Natural killer cell (primary cell): ENCODE results near the gene SEC11C. TPM values are rescaled to one million over a fixed set of nuclear protein-coding genes. Genes with fewer than 3 reads are reported as not detected.

Source experiments
- ATAC-seq, 3 donors: fragments of 150-1000 bp in 2 of 3; fragments of 200-7000 bp in 1 of 3; cut with Tn5 transposase; 1 replicate in 1 of 3; 2 replicates in 2 of 3; pipeline ENCODE4 v1.10.0; 2021; ENCODE audit warnings: mild to moderate bottlenecking in 2 of 3, moderate library complexity in 2 of 3
- DNase-seq, 2 donors: peaks; one replicate each; pipeline versions ENCODE4 v3.0.0 to v3.0.0-alpha.2; 2013 to 2021; ENCODE audit warnings: mixed read lengths in 1 of 2
- H3K27ac ChIP-seq: one replicate; pipeline ENCODE4 v1.5.1; 2013; ENCODE audit warnings: mild to moderate bottlenecking, low read length
- H3K27me3 ChIP-seq: one replicate; pipeline ENCODE4 v1.6.1; 2013; ENCODE audit warnings: low read length; ENCODE audit not compliant: control insufficient read depth, insufficient read depth
- H3K36me3 ChIP-seq: one replicate; pipeline ENCODE4 v1.6.1; 2013; ENCODE audit warnings: low read length; ENCODE audit not compliant: control insufficient read depth, insufficient read depth
- H3K4me1 ChIP-seq: one replicate; pipeline ENCODE4 v1.6.1; 2013; ENCODE audit warnings: low read length; ENCODE audit not compliant: control insufficient read depth, insufficient read depth
- H3K4me3 ChIP-seq: one replicate; pipeline ENCODE4 v1.5.1; 2013; ENCODE audit warnings: low read length
- H3K9me3 ChIP-seq: one replicate; pipeline ENCODE4 v1.6.1; 2013; ENCODE audit warnings: low read length; ENCODE audit not compliant: control insufficient read depth, insufficient read depth
- H3K27ac Mint-ChIP-seq, 2 donors: one replicate each; pipeline ENCODE4 v1.8.0; 2022; ENCODE audit warnings: mild to moderate bottlenecking in 2 of 2, mixed read lengths in 2 of 2, moderate library complexity in 1 of 2
- H3K27me3 Mint-ChIP-seq, 2 donors: one replicate each; pipeline ENCODE4 v1.8.0; 2022; ENCODE audit warnings: low read depth in 2 of 2, mixed read lengths in 2 of 2
- H3K36me3 Mint-ChIP-seq: one replicate; pipeline ENCODE4 v1.8.0; 2022; ENCODE audit warnings: mixed read lengths
- H3K4me1 Mint-ChIP-seq, 2 donors: one replicate each; pipeline ENCODE4 v1.8.0; 2022; ENCODE audit warnings: mixed read lengths in 2 of 2
- H3K4me3 Mint-ChIP-seq: one replicate; pipeline ENCODE4 v1.8.0; 2022; ENCODE audit warnings: mild to moderate bottlenecking, moderate library complexity, mixed read lengths
- H3K9me3 Mint-ChIP-seq, 2 donors: one replicate each; pipeline ENCODE4 v1.8.0; 2022; ENCODE audit warnings: mixed read lengths in 2 of 2
- CTCF ChIP-seq: fragments of 200-600 bp; IDR thresholded peaks from one replicate; pipeline ENCODE4 v1.8.0; 2022; ENCODE audit warnings: antibody characterized with exemption
- WGBS: methylation state at CpG from one replicate; pipeline ENCODE4 v1.1.7; 2013; ENCODE audit warnings: missing lambda C conversion rate; ENCODE audit not compliant: insufficient coverage; 5-methylcytosine and 5-hydroxymethylcytosine counted together
- intact Hi-C: fragments of 100-400 bp; cut with micrococcal nuclease; formaldehyde crosslinking; loops from one replicate; pipeline ENCODE4 v1.14.2; 2022
- total RNA-seq, 4 donors: library from RNA; stranded (reverse); fragments of 120-200 nt in 1 of 4; gene quantifications; one replicate each; pipeline versions ENCODE4 v1.2.3 to v1.2.4, GENCODE V29; 2013 to 2022

The SEC11C gene
- total RNA-seq, result 10 to 100 TPM; 50.9 to 76.4 (median 54.8) TPM
- 82.8 TPM for total RNA-seq (2013)

GRCh38 chr18:59139615-59140301 is at the start of gene SEC11C:
Gene SEC11C (plus strand): TSS chr18:59139884. CDS start chr18:59139949, 65 bp downstream.
- Mint-ChIP-seq H3K4me3 (peak within 1 kb of the TSS; percentile 91), H3K9me3 (no peaks in the 10 kb centered on the region), H3K36me3 (no peaks in the 10 kb centered on the region), H3K27me3 (peaks cover 12 to 26% of the 10 kb centered on the region in 2 donors), H3K27ac (peak within 1 kb of the TSS; percentile 98 to 99), H3K4me1 (peaks cover 35 to 46% of the 10 kb centered on the region in 2 donors)
- peak in 1 of 2 donors; percentile 98 for DNase-seq
- Histone ChIP-seq H3K27ac (peak within 1 kb of the TSS; percentile 93), H3K4me3 (peak within 1 kb of the TSS; percentile 58), H3K27me3 (no peaks in the 10 kb centered on the region), H3K36me3 (no peaks in the 10 kb centered on the region), H3K9me3 (no peaks in the 10 kb centered on the region), H3K4me1 (peaks cover 11% of the 10 kb centered on the region)
- ATAC-seq, result peak; percentile 91 to 97 (median 92)
- TF ChIP-seq CTCF, result no peak
- intact Hi-C loops, result loop anchor here (2.0 kb wide), 1 partner anchor 219 kb away; the partner anchor contains the start of gene LMAN1
- WGBS, result 0% methylated on average over 55 of the region's 55 CpGs

- Histone ChIP-seq H3K36me3 (no peaks in the 10 kb centered on the region), H3K27me3 (no peaks in the 10 kb centered on the region), H3K27ac (no peak overlapping the region), H3K4me3 (no peak overlapping the region), H3K9me3 (no peaks in the 10 kb centered on the region), H3K4me1 (no peaks in the 10 kb centered on the region)
- no peaks in the 10 kb centered on the region for H3K9me3 Mint-ChIP-seq
- WGBS, result 92% methylated on average over 5 of the region's 5 CpGs
- H3K27ac Mint-ChIP-seq, result no peak overlapping the region
- no peaks in the 10 kb centered on the region for H3K4me1 Mint-ChIP-seq
- H3K4me3 Mint-ChIP-seq, result no peak overlapping the region
- H3K27me3 Mint-ChIP-seq, result peaks cover 15 to 31% of the 10 kb centered on the region in 2 donors
- intact Hi-C loops, result no loop called here
- H3K36me3 Mint-ChIP-seq, result no peaks in the 10 kb centered on the region
- ATAC-seq (no peak), DNase-seq (no peak)
- no peak for TF ChIP-seq CTCF
These were observed 48.6 kb upstream of the SEC11C start for GRCh38 chr18:59090966-59091603.

GRCh38 chr18:59093668-59094067 is 46.0 kb upstream of the SEC11C start:
- TF ChIP-seq CTCF, result no peak
- H3K27ac Mint-ChIP-seq, result no peak overlapping the region
- intact Hi-C loops, result no loop called here
- 67% methylated on average over 7 of the region's 7 CpGs for WGBS
- H3K9me3 Mint-ChIP-seq, result no peaks in the 10 kb centered on the region
- H3K27me3 ChIP-seq, result no peaks in the 10 kb centered on the region
- DNase-seq (no peak), ATAC-seq (no peak)
- H3K4me1 ChIP-seq, result no peaks in the 10 kb centered on the region
- H3K27me3 Mint-ChIP-seq, result peaks cover 14 to 34% of the 10 kb centered on the region in 2 donors
- H3K36me3 ChIP-seq, result no peaks in the 10 kb centered on the region
- no peak overlapping the region for H3K27ac ChIP-seq
- H3K9me3 ChIP-seq, result no peaks in the 10 kb centered on the region
- no peak overlapping the region for H3K4me3 Mint-ChIP-seq
- H3K4me3 ChIP-seq, result no peak overlapping the region
- H3K36me3 Mint-ChIP-seq, result no peaks in the 10 kb centered on the region
- H3K4me1 Mint-ChIP-seq, result no peaks in the 10 kb centered on the region
